Inflammatory macrophage treated with lipopolysaccharide for 4 hours (primary cell): Measurements from ENCODE around the gene PRPF40A.

Experiments used
- DNase-seq: peaks from one replicate; pipeline ENCODE4 v3.0.0-alpha.2; 2020

Gene PRPF40A

DNA sequence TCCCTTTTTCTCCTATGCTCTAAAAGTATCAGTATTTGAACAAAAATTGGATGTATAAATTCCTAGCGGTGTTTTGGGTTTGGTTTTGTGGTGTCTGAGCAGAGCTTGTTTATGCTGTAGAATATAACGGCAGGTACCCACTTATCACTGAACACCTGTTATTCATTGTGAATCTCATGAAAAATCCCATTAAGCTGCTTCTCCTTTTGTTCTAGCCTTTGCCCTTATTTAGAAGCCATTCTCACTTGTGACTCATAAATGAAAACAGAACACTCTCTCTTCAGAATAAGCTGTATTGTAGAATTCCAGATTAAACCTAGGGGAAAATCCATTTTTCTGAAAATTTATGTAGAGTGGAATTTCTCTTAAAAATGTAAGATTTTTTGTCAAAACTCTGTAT, 104.0 kb downstream of the PRPF40A start:
- DNase-seq = peak; percentile 69

GRCh38 chr2:152611458-152612231, 105.6 kb downstream of the PRPF40A start:
- peak; percentile 99 for DNase-seq

DNA sequence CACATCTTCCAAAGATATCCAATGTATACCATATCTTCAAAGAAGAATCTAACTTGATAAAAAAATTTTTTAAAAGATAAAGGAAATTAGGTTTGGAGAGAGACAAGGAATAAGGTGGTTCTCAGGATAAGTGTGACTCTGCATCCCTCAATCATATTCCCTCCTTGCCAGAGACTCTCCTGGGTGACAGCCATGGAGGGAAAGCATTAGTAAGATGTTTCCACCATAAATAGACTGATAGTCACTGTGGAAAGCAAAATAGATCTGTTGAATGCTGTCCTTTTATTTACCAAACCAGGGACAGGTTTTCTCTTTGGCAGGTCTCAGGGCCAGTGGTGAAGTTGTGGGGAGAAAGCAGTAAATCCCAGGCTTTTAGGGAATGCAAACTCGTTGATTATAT, 107.6 kb downstream of the PRPF40A start:
- no peak for DNase-seq

DNA sequence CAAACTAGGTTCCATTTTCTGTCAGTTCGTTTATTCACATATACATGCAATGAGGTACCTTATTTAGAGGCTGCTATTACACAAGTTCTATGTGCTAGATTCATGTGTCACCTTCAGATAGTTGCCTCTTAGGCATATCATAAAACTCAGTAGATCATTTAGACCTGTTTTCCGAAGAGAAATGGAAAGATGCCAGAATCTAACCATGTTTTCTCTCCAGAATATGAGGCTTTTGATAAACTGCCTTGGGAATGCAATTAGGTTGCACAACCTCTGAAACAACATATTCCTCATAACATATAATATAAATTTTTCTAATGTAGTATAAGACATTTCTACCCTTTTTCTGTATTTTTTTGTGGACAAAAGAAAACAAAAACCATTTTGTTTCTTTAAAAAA, 108.1 kb downstream of the PRPF40A start:
- no peak for DNase-seq

DNA sequence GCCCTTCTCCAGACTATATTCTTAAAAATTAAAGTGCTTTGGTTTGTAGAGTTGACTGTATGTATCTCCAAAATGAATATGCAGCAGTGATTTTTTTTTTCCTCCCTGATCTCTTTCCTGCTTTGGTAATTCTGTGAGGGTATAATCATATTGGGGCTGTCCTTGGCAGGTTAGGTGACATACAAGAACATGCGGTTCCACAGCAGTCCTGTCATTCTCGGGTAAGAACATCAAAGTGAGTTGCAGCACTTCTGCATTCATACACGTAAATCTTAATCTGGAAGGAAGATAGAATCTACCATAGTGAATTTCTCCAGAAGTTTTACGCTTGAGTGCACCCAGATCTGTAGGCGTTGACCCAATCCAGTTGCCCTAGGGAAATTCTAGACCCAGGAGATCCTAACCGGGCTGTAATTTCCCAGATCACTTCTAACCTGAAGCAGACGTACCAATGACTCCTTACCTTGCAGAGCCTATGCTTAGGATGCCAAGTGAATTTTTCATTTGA, 109.4 kb downstream of the PRPF40A start:
- DNase-seq = no peak

GRCh38 chr2:152606941-152607340, 110.3 kb downstream of the PRPF40A start:
- DNase-seq = no peak

DNA sequence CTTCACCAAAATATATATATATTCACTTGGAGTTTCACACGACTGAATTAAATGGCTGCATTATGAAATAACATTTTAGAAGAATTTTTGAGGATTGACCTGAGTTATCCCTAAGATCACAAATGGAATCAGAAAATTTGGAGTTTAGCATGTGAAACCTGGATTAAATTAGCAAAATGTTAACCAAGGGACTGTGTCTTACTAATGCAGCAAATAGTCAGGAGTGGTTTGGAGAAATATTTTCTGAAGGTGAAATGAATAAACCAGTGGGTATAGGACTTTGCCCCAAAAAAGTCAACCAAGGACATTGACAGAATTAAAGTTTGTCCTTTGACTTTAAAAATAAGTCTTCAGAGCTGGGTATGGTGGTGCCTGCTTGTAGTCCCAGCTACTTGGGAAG, 111.2 kb downstream of the PRPF40A start:
- no peak for DNase-seq

GRCh38 chr2:152603166-152603565, 114.1 kb downstream of the PRPF40A start:
- DNase-seq = no peak

DNA sequence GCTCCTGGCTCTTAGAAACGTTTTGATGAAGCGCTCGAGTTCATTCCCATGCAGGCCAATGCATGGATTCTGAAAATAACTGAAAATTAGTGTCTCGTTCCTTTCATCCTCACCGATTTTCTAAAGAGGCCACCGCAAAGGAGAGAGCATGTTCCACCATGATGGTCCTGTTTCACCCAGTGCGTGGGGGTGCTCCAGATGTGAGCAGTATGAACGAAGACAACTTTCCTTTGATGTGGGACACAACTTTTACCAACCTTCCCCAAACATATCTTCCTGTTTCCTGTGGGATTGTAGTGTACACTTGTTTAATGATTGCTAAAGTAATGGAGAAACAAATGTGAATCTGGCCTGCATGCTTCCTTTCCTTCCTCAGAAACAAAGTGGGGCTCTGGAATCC, 114.5 kb downstream of the PRPF40A start:
- no peak for DNase-seq
